CD4-positive, alpha-beta T cell treated with Interleukin-15 for 4 hours (primary cell): ENCODE measurements around the gene COL5A1.

ENCODE experiments used
- DNase-seq: peaks from one replicate; pipeline ENCODE4 v3.0.0-alpha.2; 2020; ENCODE audit warnings: low spot score

Gene COL5A1

GRCh38 chr9:134766587-134766986 lies 125.0 kb downstream of the COL5A1 start:
- DNase-seq: no peak

- no peak for DNase-seq
Observed at GRCh38 chr9:134768332-134768708, 126.7 kb downstream of the COL5A1 start.

GRCh38 chr9:134768709-134769351 lies 127.2 kb downstream of the COL5A1 start:
- no peak for DNase-seq

GRCh38 chr9:134770972-134771971 lies 129.7 kb downstream of the COL5A1 start:
- no peak for DNase-seq

GRCh38 chr9:134772331-134772730 lies 130.7 kb downstream of the COL5A1 start:
- no peak for DNase-seq

GRCh38 chr9:134773842-134774241 lies 132.2 kb downstream of the COL5A1 start:
- DNase-seq: no peak

GRCh38 chr9:134774410-134774809 lies 132.8 kb downstream of the COL5A1 start:
- DNase-seq: no peak

- no peak for DNase-seq
Observed at GRCh38 chr9:134775081-134775951, 133.7 kb downstream of the COL5A1 start.

- DNase-seq: no peak
Observed at GRCh38 chr9:134776080-134776796, 134.6 kb downstream of the COL5A1 start.

GRCh38 chr9:134777153-134777552 lies 135.6 kb downstream of the COL5A1 start:
- no peak for DNase-seq

GRCh38 chr9:134778156-134778555 lies 136.6 kb downstream of the COL5A1 start:
- DNase-seq: no peak

GRCh38 chr9:134778841-134779411 lies 137.3 kb downstream of the COL5A1 start:
- DNase-seq: no peak

- DNase-seq: no peak
Observed at GRCh38 chr9:134779640-134780039, 138.0 kb downstream of the COL5A1 start.

GRCh38 chr9:134781591-134782302 lies 140.1 kb downstream of the COL5A1 start:
- DNase-seq: no peak

GRCh38 chr9:134782921-134783698 lies 141.5 kb downstream of the COL5A1 start:
- DNase-seq: no peak

GRCh38 chr9:134783699-134784039 lies 142.1 kb downstream of the COL5A1 start:
- no peak for DNase-seq

GRCh38 chr9:134784577-134785305 lies 143.1 kb downstream of the COL5A1 start:
- no peak for DNase-seq

- no peak for DNase-seq
Observed at GRCh38 chr9:134785325-134786108, 143.9 kb downstream of the COL5A1 start.
